Measurements from ENCODE around the gene SH2D2A.

GRCh38 chr1:156865865-156866248 is 49.2 kb upstream of the SH2D2A start:
- TF ChIP-seq EZH2phosphoT487 (IDR thresholded peaks at IDR 0.05; ENCODE audit: insufficient read depth, low read depth) (no peak), EZH2 (IDR thresholded peaks at IDR 0.05; ENCODE audit: insufficient read depth, poor library complexity, severe bottlenecking) (no peak)
